Activated CD4-positive, alpha-beta T cell treated with anti-CD3 and anti-CD28 coated beads, Interleukin-2, amount 50 U/mL, for 4 hours (primary cell): Measurements from ENCODE around the gene SECISBP2.

ENCODE experiments used
- DNase-seq, 2 experiments: peaks; one replicate each; pipeline ENCODE4 v3.0.0-alpha.2; 2020

Gene SECISBP2

DNA sequence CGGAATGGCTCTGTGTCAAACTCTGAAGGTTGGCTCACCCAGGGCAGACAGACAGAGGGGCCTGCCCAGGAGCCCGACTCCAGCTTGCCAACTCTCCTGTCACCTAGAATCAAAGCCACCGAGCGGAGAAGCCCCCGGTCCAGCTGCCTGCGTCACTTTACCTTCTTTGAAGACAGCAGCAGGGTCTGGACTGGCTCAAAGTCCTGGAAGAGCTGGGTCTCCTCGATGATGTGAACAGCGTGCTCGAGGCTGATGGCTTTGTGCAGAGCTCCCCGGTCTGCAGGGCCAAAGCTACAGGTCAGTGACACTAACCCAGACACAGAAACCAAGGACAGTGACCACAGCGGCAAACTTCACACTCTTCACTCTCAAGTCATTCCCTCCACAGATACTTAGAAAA lies 67.9 kb downstream of the SECISBP2 start:
- no peak for DNase-seq

DNA sequence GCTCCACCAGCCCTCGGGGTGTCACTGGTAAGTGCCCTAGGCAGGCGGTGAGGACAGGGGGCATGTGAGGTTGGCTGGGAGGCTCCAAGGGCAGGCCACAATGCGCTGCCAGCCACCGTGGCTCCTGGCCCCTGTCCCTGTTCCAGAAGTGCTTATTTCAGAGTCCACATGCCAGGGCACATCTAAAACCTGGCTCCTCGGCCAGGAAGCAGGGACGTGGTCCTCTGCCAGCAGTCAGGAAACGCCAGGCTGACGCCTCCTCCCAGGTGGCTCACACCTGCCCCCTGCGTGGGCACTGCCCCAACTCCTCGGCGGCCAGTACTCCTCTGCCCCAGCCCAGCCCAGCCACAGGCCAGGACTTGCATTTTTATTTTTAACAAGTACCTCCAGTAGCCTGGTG lies 68.5 kb downstream of the SECISBP2 start:
- no peak for DNase-seq

DNA sequence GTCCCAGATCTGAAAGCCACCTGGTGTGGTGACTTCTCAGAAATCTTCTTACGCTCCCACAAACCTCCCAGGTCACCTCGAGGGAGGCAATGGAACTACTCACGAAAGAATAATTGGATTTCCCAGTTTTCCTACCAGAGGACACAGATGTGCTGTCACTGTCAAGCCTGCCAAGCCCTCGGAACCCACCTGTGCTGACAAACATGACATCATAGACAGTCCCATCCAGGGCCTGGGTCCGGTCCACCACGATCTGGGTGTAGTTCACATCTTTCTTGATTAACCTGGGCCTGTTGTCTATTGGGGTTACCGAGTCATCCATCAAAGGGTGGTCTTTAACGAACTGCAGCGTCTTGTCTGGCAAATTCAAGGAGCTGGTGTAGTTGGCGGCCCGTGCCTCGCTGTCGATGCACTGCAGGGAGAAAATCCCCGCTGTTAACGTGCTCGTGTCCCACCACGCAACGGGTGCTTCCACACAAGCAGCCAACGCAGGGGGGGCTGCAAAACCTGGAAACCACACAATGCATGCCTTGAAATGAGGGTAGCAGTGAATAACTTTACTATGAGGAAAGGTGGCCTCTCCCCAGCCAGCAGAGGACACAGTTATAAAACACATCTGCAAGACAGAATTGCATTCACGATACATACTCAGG lies 69.0 kb downstream of the SECISBP2 start:
- no peak for DNase-seq

DNA sequence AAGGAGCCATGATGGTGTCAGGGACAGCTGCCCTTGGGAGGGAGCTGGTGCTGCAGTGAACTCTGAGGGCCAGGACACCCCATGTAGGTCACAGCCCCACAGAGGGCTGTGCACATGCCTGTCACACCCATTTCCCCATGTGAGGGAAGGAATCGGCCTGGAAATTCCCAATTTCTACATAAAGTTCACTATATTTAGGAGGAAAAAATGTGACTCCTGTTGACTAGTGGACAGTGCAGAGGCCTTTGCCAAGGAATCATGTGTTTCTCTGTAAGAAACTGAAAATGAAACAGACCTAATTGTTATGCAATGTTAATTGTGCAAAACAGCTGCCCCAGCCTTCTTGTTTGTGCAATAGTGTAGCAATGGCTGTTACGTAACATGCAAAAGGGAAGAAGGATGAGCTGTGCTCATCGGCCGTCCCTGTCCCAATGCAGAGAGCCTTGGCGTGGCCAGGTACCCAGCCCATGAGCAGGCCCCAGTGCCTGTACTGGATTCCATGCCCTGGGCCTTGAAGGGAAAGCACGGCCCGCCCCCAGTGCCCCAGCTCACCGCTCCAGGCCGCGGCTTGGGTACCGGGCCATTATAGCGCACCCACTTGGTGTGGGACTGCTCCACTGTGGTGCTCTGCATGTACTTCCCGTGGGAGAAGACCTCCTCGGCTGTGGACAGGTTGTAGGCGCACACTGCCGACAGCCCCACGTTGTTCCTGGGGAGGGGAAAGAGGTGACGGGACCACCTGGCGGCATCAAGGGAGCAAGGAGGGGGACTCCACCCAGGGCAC lies 70.0 kb downstream of the SECISBP2 start:
- DNase-seq = no peak

DNA sequence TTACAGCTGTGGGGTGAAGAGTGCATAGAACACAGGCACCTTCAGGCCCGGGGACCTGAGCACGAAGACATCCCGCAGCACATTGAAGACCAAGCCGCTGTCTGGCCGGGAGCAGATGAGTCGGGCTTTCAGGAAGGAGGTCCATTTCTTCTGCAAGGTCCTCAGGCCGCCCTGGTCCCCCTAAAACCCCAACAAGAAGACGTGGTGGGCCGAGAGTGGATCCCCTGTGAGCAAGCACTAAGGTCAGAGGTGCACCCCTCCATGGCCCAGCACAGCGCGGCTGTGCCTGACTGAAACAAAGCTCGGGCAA lies 70.5 kb downstream of the SECISBP2 start:
- DNase-seq = no peak

DNA sequence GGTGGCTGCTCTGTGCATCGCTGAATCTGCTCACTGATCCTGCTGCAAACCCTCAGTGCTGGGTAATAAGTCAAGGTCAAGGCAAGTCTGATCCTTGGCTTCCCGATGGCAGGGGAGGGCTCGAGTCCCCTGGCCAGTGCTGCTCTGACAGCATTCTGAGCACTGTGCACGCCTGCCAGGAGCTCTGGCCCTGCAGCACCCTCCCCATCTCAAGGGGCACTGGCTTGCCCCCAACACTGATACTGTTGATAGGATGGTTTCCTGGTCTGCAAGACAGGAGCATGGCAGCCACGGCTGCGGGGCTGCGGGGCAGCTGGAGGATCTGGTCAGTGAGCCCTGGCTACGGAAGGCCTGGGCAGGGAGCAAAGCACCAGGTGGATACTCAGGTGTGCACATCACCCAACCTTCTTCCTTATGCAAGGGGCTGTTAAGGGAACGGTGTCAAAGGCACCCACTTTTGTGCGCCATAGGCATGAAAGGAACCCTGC lies 71.8 kb downstream of the SECISBP2 start:
- DNase-seq = no peak

DNA sequence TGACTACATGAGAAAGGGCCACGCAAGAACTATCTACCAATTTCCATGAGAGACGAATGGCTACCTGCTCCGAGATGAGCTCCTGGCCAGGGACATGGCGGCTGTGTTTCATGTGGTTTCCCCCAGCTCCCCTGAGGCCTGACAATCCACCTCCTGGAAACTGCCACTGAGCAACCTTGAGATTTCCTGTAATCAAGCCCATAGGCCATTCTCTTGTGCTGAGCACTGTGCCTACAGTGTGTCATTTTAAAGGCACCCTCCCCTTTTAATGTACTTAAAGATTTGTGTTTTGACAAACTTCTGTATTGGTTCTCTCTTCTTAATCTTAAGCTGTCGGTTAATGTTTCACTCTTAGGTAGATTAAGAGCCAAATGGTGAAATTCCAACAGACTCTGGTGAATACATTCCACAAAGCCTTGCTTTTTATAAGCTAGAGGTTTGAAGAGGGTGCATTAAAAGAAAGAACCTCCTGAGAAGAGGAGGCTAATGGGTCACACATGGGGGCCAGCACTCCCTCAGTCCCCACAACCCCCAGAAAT lies 72.3 kb downstream of the SECISBP2 start:
- no peak for DNase-seq

DNA sequence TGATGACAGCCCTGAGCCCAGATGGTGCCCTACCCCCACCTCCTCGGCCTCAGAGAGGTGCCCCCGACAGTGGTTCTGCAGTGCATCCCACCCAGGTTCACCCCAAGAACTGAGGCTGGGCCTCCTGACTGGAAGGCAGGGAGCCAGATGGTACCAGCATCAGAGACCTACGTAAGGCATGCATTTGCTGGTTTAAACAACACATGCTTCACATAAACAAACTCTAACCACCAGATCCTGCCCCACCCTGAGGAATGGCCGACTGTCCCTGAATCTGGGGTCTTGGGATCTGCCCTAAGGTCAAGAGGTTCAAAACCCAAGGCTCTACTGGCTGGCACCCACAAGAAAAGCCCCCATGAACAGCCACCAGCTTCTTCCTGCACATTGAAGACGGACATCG lies 73.3 kb downstream of the SECISBP2 start:
- DNase-seq = no peak

DNA sequence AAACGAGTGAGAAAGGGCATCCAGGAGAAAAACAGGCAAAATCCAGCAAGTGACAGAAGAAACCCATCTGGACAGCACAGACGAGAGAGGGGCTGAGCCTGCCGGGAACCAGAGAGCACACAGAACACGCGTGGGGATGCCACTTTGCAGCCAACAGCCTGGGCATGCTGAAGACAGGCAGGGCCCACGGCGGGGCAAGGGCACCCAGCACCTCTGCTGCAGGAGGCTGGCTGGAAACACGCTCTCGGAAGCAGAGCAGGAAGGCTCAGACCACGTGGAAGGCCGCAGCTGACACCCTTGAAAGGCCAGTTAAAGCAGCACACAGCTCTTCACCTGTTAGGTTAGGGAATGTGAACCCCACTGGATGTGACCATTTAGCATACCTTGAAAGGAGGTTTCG lies 76.1 kb downstream of the SECISBP2 start:
- no peak for DNase-seq

DNA sequence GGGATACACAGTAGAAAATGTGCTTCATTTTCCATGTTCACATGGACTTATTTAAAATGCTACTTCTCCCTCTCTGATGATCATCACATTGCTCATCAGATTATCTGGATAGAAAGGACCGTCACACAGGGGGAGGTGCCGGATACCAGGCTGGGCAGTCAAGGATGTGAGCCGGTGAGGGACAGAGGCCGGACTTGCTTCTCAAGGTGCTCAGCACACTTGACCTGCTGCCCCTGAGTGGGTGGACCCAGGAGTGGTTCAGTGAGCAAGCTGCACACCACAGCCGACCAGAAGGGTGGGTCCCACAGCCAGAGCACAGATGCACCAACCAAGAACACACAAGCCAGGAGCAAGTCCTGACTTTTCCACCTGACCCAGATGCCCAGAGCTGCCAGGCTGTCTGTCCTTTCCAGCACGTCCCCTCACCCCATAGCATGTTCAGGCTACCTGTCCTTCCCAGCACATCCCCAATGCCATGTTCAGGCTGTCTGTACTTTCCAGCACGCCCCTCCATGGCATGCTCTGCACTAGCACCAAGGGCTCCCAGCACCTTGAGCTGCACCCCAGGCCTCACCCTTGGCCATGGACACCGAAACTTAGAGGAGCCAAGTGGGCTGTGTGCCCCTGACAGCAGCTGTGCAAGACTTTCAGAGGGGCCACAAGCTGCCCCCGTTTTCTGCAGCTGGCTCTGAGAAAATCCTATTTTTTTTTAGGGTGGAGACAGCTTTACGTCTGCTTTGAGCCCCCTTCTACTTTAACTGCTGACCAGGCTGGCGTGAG lies 77.8 kb downstream of the SECISBP2 start:
- no peak for DNase-seq

DNA sequence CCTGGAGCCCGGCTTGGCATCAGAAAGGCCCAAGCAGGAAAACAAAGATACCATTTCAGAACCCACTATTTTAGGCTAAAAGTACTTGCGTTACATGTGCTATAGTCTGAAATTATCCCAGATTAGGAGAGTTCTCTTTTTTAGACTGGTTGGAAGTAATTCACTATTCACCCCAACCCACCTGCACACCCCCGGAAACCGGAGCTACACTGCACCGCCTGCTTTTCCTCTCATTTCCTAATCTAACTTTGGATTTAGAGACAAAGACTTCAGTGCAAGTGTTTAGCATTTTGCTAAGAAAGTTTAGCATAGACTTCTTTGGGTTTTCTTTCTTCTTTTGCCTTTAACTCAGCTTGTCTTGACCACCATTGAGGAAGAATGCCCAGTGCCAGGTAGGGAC lies 79.2 kb downstream of the SECISBP2 start:
- DNase-seq = no peak

DNA sequence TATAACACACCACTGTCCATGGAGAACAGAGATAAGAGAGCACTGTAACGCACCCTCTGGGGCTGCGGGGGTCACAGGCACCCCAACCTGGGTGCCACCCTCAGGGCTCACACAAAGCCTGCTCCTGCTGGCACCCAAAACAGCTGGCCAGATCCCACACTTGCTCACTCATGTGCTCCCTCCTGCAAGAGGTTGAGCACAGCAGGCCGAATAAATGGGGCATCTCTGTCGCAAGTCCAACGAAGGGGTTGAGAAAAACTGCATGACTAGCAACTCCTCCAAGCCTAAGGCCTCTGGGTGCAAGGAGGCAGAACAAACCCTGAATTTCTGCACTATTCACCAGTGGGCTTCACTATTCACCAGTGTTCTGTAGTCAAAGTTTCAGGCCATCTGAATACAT lies 80.3 kb downstream of the SECISBP2 start:
- DNase-seq = no peak

DNA sequence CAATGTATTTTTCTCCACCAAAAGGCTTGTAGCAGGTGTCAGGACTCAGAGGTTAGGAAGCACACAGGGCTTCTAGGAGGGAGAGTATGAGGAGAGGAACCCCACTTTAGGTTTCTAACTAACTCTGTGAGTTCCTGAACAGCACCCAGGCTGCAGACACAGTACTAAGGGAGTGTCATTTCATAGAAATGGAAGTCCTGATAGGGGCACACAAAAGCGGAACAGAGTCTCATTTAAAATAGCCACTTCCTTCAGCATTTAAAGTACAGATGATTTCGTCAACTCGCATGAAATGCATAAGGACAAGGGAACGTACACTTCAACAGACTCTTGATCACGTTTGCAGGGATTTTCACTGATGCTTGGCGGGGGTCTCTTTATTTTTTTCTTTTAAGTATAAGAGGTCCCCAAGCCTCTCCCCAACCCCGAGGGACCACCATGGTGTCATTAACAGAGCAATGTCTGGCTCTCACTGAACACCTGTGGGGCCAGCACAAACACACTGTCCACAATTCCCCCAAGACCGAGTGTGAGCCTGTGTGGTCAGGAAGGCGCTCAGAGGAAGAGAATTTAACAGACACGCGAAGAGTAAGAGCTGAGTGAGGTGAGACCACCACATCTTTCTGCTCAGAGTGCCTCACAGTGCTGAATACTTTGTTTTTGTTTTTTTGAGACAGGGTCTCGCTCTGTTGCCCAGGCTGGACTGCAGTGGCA lies 82.3 kb downstream of the SECISBP2 start:
- DNase-seq = no peak

DNA sequence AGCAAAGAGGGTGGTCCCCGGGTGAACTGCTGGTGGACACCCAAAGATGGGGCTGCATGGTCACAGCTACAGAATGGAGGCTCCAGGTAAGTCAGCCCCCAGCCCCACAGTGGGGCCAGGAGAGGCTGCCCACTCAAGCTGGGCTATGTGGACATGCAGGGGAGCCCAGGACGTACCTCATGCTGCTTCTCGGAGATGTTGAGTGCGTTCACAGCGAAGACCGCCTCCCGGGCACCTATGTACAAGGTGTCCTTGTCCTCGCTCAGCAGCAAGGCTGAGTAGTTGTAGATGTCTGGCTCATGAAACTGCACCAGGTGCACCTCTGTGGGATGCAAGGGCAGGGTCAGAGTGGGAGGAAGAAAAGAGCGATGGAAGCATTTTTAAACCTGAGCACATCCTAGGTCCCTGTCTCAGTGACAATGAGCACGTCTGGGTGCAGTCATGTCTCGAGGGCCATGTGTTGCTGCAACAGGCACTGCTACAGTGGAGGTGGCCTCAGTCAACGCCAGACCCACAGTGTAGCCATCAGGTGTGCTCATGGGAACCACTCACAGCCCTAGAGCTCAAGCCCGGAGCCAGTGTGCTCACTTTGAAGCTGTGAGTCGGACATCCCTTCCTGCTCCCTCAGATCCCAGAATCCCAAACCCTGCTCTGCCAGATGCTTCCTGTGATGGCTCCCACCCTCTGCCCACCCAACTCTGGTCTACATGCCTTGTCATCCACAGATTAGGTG lies 84.6 kb downstream of the SECISBP2 start:
- DNase-seq = no peak

DNA sequence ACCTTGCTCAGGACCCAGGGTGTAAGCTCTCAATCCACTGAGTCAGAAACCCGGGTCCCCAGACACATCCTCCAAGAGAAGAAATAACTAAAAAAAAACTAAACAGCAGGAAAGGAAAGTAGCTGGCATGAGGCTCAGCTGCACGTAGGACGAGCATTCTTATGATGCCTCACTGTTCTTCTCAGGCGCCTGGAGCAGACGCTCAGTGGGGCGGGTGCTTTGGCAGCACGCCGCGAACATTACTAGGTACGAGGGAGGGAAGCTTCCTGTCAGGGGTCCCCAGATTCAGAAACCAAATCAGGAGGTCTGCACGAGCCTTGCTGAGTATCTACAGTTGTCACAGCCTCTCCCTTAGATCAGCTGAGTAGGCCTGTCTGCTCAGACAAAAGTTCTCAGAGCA lies 85.8 kb downstream of the SECISBP2 start:
- no peak for DNase-seq

DNA sequence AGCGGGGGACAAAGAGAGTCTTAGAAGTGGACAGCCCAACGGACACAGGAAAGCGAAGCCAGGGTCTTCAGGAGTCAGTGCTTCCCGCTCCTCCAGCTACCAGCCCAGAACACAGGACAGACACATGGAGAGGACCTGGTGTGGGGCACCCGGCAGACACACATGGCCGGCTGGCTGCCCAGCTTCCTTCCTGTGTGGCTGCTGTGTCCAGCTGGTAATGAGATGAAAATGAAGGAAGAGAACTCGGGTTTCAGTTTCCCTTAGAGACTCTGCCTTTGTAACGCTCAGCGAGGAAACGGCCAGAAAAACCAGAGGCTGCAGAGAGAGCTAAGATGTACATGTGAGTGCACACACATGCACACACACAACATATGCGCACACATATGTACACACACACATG lies 87.5 kb downstream of the SECISBP2 start:
- DNase-seq = no peak

DNA sequence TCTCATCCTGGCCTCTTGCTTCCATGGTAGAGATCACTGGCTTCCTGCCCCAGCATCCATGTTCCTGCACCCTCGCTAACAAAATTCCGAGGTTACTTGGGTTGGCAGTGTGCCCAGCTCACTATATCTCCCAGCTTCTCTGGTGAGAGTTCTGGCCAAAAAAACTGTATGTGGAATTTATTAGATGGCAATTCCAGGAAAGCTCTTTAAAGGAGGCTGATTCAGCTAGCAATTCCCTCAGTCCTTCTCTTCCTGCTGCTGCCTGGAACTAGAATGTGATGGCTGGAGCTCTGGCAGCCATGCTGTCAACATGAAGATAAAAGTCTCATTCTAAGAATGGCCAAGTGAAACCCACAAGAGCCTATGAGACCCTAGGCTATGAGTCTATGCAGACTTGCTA lies 88.8 kb downstream of the SECISBP2 start:
- DNase-seq = no peak

DNA sequence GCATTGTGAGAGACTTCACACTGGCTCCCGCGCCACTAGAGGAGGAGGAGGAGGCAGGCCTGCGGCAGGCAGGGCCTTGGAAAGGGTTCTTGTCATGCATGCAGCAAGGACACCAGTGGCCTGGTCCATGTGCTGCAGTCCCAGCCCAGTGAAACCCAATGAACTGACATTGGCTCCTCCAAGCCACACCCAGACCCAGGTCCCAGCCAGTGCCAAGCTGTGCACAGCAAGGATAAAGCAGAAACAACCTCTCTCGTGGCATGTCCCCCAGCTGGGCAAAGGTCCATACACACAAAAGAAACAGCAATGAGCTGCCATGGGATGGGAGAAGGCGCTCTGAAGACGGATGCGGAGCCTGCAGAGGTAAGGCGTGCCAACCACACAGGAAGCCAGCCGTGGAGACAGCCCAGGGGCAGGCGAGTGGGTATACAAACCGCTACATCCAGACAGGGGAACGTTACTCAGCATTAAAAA lies 90.4 kb downstream of the SECISBP2 start:
- peak; percentile 57 to 65 for DNase-seq
